D721Med (cell line): ENCODE measurements around the gene MC1R.
"Not testable (repeated sequence)": the region's sequence is repeated elsewhere in the genome, so short reads cannot be mapped to it uniquely, and the experiment has no call there.

Experiments used
- DNase-seq: peaks from one replicate; pipeline ENCODE4 v3.0.0; 2011; ENCODE audit warnings: low spot score; ENCODE audit not compliant: insufficient read length
- FAIRE-seq: peaks from 2 replicates; lab custom pipeline; 2011; peaks lifted over from hg19 to GRCh38; lab: Jason Lieb, UNC
- TF ChIP-seq, protein P1 (sequence below): IDR thresholded peaks from 2 replicates; pipeline ENCODE4 v1.5.1; 2012; ENCODE audit warnings: mild to moderate bottlenecking, control low read depth; ENCODE audit not compliant: insufficient read depth; ENCODE audit errors: missing control alignments

Gene MC1R

DNA sequence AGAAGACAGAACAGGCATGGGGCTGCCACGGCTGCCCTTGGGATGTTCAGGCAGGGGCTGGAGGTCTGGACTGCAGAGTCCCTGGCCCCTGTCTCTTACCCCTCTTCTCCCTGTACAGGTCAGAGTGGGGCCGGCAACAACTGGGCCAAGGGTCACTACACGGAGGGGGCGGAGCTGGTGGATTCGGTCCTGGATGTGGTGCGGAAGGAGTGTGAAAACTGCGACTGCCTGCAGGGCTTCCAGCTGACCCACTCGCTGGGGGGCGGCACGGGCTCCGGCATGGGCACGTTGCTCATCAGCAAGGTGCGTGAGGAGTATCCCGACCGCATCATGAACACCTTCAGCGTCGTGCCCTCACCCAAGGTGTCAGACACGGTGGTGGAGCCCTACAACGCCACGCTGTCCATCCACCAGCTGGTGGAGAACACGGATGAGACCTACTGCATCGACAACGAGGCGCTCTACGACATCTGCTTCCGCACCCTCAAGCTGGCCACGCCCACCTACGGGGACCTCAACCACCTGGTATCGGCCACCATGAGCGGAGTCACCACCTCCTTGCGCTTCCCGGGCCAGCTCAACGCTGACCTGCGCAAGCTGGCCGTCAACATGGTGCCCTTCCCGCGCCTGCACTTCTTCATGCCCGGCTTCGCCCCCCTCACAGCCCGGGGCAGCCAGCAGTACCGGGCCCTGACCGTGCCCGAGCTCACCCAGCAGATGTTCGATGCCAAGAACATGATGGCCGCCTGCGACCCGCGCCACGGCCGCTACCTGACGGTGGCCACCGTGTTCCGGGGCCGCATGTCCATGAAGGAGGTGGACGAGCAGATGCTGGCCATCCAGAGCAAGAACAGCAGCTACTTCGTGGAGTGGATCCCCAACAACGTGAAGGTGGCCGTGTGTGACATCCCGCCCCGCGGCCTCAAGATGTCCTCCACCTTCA, 16.2 kb downstream of the MC1R start:
- TF ChIP-seq, protein P1, sequence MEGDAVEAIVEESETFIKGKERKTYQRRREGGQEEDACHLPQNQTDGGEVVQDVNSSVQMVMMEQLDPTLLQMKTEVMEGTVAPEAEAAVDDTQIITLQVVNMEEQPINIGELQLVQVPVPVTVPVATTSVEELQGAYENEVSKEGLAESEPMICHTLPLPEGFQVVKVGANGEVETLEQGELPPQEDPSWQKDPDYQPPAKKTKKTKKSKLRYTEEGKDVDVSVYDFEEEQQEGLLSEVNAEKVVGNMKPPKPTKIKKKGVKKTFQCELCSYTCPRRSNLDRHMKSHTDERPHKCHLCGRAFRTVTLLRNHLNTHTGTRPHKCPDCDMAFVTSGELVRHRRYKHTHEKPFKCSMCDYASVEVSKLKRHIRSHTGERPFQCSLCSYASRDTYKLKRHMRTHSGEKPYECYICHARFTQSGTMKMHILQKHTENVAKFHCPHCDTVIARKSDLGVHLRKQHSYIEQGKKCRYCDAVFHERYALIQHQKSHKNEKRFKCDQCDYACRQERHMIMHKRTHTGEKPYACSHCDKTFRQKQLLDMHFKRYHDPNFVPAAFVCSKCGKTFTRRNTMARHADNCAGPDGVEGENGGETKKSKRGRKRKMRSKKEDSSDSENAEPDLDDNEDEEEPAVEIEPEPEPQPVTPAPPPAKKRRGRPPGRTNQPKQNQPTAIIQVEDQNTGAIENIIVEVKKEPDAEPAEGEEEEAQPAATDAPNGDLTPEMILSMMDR = no peak
- DNase-seq = no peak
- no peak for FAIRE-seq

DNA sequence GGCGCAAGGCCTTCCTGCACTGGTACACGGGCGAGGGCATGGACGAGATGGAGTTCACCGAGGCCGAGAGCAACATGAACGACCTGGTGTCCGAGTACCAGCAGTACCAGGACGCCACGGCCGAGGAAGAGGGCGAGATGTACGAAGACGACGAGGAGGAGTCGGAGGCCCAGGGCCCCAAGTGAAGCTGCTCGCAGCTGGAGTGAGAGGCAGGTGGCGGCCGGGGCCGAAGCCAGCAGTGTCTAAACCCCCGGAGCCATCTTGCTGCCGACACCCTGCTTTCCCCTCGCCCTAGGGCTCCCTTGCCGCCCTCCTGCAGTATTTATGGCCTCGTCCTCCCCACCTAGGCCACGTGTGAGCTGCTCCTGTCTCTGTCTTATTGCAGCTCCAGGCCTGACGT, 17.0 kb downstream of the MC1R start:
- not testable (repeated sequence) for FAIRE-seq

DNA sequence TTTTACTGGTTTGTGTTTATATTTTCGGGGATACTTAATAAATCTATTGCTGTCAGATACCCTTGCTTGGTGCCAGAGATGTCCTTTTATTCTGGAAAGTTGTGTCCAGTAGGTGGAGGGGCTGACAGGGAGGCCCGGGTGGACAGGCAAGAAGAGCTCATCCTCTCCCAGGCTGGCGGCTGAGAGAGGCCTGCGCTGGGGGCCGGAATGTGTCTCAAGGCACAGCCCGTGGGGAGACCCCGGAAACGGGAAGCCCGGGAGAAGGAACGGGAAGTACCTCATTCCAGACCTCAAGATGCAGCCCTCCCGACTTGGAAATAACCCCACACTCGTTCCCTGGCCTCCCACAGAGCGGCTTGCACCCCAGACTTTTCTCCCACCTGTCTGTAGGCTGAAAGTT, 17.4 kb downstream of the MC1R start:
- TF ChIP-seq, protein P1 = no peak
- DNase-seq (no peak), FAIRE-seq (no peak)

More for the DNA sequence above, 17.0 kb downstream of the MC1R start:
- not testable (repeated sequence) for DNase-seq

DNA sequence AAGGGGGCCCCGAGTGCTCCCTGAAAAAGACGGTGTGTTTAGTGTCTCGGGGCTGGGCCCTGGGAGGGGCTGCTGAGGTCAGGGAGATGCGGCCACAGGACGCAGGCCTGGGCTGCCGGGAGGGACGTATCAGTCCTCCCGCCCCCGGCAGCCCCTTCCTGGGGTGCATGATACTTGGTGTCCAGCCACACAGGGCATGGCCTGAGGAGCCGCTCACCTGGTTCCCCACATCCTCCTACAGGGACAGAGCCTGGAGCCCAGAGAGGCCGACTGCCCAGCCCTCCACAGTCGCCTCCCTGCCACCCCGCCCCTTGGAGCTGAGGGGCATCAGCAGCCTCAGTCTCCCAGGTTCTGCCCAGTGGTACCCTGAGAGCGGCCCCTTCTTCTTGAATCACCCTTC, 17.8 kb downstream of the MC1R start:
- no peak for FAIRE-seq
- TF ChIP-seq, protein P1 = no peak
- DNase-seq = no peak

DNA sequence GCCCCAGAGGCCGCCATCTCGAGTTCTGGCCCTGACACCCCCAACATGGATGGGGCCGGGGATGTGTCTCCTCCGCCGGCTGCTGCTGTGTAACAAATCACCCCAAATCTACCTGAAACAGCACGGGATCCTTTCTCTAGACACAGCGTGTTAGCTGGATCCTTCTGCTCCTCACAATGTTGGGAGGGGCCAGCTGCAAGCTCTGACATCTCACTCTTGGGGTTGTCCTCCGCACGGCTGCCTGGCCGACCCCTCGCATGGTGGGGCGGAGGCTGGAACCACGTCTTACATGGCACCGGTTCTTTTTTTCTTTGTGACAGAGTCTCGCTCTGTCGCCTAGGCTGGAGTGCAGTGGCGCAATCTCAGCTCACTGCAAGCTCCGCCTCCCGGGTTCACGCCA, 18.3 kb downstream of the MC1R start:
- DNase-seq (no peak), FAIRE-seq (no peak)
- TF ChIP-seq, protein P1 = no peak

DNA sequence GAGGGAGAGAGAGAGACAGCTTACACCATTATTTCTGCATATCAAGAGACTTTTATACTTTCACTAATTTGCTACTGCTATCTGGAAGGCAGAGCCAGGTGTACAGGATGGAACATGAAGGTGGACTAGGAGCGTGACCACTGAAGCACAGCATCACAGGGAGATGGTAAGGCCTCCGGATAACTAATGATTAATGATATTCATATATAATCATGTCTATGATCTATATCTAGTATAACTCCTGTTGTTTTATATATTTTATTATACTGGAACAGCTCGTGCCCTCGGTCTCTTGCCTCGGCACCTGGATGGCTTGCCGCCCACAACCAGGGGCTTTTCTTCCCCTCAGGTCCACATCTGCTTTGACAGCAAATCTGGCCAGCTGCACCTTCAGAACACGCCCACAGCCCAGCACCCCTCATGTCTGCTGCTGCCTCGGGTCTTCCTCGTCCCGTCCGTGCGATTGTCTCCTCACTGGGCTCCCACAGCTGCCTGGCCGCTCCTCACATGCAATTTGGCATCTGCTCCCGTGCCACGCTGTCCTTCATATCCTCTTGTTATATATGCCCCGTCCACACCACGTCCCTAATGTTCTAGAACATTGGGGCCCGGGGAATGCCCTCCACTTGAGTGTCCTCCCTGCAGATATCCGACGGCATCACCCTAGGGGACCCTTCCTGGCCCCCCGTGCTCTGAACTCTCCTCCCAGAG, 19.7 kb downstream of the MC1R start:
- no peak for FAIRE-seq
- DNase-seq = no peak

DNA sequence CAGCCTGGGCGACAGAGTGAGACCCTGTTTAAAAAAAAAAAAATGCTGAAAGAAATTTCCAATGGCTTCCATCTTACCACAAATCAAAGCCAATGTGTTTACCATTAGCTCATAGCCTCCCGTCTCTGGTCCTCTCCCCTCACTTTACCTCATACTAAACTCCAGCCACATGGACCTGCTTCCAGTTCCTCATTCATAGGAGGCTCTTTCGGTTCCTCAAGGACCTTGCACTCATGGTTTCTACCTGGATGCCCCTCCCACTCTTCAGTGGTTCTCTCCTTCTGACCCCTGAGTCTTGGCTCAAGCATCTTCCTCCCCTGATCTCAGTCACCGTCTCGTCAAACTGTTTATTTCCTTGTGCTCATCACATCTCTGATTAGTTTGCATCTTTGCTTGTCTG, 26.1 kb downstream of the MC1R start:
- no peak for DNase-seq
- FAIRE-seq = no peak
- TF ChIP-seq, protein P1 = no peak

More for the DNA sequence above, 19.7 kb downstream of the MC1R start:
- TF ChIP-seq, protein P1 = no peak
